Glomerular visceral epithelial cell (primary cell): ENCODE data around the gene CD96.
"Not testable (repeated sequence)": the region's sequence is repeated elsewhere in the genome, so short reads cannot be mapped to it uniquely, and the experiment has no call there.

Experiments
- DNase-seq: peaks from one replicate; pipeline ENCODE4 v3.0.0-alpha.2; 2016; ENCODE audit errors: extremely low spot score

CD96 gene

DNA sequence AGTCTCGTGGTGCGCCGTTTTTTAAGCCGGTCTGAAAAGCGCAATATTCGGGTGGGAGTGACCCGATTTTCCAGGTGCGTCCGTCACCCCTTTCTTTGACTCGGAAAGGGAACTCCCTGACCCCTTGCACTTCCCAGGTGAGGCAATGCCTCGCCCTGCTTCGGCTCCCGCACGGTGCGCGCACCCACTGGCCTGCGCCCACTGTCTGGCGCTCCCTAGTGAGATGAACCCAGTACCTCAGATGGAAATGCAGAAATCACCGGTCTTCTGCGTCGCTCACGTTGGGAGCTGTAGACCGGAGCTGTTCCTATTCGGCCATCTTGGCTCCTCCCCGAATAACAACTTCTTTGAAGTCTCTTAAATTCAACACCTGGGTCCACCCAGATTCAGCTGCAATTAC, 19.9 kb downstream of the CD96 start:
- not testable (repeated sequence) for DNase-seq

DNA sequence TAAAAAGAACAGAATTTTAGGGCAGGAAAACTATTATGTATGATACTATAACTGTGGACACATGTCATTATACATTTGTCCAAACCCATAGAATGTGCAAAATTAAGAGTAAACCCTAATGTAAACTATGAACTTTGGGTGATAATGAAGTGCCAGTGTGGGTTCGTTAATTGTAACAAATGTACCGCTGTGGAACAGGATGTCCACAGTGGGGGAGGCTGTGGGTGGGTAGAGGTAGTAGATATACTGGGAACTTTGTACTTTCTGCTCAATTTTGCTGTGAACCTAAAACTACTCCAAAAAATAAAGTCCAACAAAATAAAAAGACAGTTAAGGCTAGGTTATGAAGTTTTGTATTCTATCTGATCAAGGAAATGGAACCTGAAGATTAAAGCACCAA, 24.8 kb downstream of the CD96 start:
- no peak for DNase-seq

DNA sequence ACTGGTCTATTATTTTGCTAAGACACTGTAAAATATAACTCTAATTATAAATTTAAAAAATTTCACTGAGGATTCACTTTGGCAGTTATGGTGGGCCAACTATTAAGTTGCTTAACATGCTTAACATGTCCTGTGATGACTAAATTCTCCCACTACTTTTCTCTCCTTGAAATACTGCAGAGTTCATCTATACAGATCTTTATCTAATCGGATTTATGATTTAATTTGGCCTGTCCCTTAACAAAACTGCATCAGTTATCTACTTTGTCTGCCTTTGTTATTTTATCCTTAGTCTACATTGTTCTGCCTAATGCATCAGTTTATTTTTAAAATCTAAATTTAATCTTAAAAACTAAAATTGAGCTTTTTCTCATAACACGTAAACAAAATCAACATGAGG, 26.4 kb downstream of the CD96 start:
- DNase-seq = no peak

DNA sequence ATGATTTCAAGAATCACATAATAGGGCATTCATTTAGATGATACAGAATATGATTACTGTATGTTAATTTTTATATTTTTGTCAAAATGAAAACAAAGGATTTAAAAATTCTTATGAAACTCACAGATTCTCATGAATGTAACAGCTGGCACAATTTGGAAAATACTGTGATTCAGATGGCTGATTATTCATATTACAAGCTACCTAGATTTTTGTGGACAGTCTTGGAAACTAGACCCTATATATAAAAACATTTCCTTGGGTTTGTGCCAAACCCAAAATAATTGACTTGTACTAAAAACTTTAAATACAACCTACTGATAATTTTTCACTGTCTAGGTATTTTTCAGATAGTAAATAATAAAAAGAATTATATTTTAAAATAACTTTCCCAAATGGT, 26.9 kb downstream of the CD96 start:
- DNase-seq = no peak

DNA sequence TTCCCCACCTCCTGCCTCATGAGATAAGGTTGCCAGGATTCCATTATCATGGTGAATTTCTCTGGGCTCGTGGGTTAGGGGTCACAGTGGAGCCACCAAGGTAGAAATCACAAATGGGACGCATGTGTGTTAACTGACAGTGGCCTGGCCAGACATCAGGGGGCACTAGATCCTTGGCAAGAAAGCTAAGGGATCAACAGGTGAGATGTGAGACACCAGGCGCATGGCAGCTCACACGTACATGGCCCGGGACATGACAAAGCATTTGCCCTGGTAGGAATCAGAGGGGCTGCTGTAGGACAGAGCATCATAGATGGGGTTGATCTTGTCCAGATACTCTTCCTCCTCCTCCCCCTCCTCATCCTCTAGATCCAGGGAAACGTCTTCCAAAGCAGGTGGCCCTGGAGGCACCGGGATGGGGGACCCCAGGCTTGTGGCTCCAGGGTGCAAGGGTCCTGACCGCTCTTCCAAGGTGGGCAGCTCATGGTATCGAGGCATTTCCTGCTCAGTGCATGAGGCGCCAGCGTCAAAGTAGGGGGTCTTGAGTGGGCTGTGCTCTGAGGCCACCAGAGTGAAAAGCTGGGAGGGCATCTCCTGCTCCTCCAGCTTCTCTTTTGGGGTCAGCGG, 28.5 kb downstream of the CD96 start:
- no peak for DNase-seq

DNA sequence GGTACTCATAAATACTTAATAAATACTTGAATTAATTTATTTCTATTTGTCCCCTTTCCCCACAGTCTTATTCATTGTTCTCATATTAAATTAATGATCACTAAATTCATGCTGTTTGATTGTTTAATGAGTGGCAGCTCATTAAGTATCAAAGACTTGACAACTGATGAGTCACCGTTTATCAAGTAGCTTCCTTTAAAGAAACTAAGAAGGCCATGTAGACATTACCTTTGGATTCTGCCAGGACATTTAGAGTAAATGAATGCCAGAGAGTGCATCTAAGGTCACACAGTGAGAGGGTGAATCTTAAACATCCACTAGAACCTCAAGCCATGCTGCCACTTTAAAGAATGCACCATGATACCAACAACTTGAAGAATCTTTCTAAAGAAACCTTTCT, 29.3 kb downstream of the CD96 start:
- DNase-seq = no peak

DNA sequence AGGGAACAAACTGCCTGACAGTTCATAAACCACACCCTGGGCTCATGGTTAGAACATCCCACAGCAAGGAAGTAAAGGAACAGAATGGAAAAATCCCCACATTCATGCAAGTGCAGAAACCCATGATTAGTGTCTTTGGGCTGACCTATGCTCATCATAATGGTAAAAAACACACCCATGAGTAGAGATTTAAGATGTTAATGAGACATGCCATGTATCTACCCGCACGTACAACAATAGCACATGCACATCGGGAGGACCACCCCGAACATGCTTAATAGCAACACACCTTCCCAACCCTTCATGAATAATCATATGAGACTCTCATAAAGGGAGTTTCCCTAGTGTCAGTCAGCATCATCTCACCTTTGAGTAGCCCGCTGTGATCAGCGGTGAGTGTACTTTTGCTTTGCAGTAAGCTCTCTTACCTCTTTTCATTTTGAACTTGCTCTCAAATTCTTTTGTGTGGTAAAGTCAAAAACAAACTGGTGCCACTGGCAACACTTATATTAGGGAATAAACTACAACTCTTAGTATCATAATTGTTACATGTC, 30.0 kb downstream of the CD96 start:
- no peak for DNase-seq

DNA sequence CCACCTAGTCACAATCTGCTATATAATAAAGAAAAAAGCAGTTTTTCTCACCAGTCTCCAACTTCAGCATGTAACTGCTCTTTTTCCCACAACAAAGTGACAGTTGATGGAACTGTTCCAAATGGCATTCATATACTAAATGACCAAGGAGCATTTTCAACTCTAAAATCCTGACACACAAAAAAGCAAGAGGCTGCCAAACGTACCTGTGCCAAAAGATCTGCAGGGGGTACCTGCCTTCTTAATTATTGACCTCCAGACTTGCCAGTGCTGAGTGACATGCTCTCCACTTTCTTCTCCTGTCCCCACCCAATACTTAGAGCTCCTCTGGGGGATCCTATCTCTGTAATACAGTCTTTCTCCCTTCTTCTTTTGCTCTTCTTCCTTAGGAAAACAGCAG, 35.1 kb downstream of the CD96 start:
- DNase-seq = no peak

DNA sequence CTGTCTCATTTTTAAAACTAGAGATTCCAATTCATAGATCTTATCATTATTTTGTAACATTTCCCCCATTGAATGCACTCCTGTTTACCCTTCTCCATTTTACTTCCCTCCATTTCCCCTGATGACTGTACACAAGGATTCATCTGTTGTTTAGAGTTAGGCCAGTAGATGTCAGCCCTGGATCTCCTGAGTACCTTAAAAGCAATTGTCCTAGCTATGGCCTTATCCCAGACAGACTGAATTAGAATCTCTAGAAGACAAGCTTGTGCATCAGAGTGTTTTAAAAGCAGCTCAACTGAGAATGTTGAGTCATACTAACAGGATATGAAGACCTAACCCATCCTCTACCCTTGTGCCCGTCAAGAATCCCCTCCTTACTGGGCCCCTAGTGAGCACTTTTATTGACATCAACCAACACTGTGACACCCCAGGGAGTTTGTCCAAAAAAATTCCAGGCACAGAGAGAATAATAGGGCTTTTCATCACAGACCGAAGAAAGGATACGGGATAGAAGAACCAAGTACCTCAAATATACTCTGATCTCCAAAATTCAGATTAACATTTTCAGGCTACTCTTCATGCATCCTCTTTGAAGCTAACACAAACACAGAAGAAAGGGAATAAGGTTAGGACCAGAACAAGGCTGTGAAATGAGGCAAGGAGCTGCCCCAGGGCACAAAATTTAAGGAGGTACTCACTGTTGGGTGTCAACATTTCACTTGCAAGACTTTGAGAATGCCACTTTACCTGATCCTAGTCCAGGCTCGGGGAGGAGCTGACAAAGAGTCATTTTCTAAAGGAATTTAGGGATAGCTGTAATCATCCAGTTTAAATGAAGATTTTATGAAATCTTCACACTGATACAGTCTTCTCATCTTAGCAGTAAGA, 36.0 kb downstream of the CD96 start:
- DNase-seq = peak; percentile 80

DNA sequence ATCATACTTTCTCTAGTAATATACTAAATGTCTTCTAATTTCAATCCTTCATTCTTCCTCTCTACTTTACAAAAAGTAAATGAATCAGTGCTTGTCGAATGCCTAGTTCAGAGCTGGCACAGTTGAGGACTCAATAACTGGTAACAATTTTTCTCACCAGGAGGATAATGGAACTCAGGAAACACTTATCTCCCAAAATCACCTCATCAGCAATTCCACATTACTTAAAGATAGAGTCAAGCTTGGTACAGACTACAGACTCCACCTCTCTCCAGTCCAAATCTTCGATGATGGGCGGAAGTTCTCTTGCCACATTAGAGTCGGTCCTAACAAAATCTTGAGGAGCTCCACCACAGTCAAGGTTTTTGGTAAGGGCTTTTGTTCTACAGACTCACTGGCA, 36.9 kb downstream of the CD96 start:
- no peak for DNase-seq

DNA sequence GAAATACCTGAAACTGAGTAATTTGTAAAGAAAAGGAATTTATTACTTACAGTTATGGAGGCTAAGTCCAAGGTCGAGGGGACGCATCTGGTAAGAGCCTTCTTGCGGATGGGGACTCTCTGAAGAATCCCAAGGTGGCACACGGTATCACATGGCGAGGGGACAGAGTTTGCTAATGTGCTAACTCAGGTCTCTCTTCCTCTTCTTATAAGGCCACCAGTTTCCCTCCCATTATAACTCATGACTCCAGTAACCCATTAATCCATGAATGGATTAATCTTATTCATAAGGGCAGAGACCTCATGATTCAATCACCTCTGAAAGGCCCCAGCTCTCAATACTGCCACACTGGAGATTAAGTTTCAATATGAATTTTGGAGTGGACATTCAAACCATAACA, 37.5 kb downstream of the CD96 start:
- DNase-seq = no peak

DNA sequence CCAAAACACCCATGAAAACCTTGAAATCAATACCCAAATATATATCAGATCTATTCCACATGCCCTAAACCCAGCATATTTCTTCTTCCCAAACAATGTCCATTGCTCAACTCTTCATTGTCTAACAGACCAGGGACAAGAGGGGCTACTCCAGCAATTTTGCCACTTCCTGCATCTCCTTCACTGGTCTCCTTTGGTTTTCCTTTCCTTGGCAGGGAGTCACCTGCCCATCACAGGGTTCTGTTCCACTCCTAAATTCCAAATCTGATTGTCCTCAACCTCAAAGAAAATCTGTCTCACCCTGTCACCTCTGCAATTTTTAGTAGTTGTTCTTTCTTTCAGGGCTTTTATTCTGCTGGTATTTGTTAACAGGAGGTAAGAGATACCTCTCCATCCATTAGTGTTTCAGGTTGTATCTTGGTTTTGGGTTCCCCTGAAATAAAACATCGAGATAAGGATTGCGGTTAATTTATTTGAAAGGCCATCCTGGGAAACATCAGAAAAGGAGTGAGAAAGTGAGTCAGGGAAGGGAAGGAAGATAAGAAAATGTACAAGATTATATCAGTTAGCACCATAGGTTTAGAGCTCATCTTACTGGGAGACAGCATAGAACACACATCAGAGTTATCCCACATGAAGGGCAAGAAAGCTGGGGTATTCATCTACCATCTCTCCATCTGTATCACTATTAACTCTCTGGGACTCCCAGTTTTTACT, 39.6 kb downstream of the CD96 start:
- no peak for DNase-seq

DNA sequence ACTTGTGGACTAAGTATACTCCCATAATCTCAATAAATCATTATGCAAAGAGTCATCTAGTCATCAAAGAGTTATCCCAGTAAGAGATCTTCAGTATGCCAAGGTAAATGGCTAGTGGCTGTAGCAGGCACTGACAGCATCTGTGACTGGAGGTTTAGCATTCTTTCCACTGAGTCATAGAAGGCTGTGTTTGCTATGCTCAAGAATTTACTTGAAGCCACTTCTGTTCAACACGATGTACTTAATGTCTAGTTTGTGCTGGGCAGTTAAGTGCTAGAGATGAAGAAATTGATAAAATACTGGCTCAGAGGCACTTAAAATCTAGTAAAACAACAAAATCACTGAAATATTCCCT, 40.1 kb downstream of the CD96 start:
- peak; percentile 80 for DNase-seq

DNA sequence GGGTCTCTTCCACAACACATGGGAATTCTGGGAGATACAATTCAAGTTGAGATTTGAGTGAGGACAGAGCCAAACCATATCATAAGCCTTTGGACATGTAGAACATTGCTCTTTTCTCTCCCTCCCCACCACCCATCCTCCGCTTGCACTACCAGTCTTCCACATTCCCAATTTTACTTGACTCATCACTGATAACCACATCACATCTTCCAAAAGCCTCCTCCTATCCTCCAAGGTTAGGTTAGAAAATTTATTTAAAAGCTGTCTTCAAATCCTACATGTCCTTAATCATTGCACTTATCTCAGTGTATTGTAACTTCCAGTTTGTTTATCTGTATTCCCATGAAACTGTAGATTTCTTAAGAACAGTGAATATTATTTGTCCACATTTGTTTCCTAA, 42.7 kb downstream of the CD96 start:
- DNase-seq = no peak

DNA sequence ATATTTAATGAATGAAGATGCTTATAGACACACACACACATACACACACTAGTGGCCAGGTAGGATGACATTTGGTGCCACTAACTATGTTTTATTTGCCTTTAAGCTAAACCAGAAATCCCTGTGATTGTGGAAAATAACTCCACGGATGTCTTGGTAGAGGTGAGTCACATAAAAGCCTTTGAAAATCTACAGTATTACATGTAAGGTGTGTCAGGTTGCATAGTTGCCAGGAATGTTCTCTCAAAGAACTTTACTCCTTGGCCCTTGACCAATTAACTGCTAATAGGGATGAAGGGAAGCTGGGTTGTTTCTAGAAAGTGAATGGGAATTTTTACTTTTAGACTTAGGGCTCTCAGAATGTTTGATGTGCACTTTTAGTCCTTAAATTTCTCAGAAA, 43.2 kb downstream of the CD96 start:
- DNase-seq = peak; percentile 46

DNA sequence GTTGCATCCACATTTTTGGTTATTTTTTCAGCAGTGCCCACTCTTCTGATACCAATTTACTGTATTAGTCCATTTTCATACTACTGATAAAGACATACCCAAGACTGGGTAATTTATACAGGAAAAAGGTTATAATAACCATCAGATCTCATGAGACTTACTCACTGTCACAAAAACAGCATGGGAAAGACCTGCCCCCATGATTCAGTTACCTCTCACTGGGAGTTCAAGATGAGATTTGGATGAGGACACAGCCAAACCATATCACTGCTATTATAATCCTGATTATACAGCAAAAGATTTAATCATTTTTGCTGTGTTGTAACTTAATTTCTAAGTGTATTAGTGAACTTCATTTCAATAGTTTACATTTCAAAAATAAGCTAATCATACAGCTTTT, 46.5 kb downstream of the CD96 start:
- DNase-seq = no peak

DNA sequence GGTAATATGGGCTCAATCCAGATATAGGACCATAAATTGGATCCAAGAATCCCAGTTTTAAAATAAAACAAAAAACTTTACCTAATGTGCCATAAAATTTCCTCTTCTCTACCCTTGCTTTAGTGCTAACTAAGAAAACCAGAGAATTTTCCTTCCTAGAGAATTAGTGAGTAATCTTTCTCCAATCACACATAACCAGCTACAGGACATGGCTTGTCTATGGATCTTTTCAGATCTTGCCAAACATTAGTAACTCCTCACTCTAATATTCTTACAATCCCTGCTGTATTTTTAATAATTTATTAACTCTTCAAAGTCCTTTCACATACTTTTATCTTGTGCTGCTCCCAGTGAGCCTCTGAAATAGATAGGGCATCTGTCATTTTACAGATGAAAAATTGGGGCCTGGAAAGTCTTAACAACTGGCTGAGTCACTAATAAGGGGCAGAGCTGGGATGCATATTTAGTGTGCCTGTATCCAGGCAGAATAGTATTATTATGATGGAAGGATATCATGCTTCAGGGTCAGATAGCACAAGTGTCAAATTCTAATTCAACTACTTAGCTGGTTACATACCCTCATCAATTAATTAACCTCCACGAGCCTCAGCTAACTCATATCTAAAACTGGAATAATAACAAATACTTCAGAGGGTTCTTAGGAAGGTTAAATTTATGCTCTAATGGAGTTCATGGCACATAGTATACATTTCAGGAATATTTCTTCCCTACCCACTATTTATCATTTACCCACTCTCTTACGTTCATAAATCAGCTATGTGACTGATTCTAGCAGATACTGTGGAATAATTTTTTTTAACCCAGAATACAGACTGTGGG, 47.5 kb downstream of the CD96 start:
- DNase-seq = peak; percentile 28

DNA sequence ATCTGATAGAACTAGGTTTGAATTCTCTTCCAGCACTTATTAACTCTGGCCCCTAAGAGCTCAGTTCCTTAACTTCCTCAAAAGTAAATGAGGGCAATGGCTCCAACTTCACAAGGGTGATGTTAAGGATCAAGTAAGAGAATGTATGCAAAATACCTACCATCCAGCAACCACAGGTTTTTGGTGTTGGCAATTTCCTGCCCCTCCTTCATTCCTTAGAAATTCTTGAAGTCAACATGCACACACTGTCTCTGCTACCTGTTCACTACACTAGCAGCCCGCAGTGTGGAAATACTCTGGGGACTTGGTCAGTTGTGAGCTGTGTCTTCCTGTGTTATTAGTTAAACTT, 48.1 kb downstream of the CD96 start:
- DNase-seq = peak; percentile 51

DNA sequence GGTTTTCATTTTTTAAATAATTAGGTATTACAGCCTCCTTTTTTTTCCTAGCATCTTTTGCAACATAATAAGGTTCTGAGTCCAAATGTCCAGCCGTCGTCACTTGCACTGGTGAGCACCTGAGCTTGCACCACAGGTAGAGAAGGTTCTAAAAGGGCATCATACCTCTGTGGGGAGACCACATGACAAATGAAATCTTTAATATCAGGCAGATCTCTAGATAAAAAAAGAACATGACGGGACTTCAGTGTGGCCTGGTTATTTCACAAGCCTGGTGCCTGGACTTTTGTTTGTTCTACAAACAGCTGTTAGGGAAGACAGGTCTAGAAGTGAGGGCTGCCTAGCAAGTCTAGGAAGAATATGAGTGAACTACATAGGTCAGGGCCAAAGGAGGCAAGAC, 49.6 kb downstream of the CD96 start:
- no peak for DNase-seq

DNA sequence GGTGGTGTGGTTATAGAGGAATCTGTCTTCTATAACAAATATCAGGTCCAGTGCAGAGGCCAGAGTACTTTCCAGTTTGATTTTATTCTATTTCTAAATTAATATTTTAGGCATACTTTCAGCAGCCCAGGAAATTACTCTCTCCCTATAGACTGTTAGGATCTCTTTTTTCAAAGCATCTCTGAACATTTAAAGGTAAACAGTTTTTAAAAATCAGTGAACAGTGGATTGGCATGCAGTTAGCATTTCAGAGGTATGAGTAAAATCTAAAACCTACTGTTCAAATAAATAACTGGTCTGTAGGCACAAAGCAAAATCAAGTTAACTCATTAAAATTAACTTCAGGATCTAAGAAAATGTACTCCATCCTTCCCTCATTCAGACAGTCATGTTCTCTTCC, 50.1 kb downstream of the CD96 start:
- no peak for DNase-seq

DNA sequence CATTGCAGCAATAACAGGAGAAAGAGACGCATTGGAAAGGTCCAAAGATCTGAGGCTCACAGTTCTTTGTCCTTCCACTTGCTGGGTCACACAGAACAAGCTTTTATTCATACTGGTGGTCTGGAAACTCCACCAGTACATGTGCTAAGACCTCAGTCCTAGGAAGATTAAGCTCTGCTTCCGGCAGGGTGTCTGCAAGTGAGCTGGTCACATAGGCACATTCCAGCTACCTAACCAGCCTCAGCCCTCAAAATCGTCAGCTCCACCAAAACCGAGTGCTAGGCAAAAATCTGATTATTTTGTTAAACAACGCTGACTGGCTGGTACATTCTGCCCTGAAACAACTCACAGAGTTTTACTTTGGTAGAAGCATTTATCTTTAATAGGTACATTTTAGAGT, 50.9 kb downstream of the CD96 start:
- DNase-seq = peak; percentile 85

DNA sequence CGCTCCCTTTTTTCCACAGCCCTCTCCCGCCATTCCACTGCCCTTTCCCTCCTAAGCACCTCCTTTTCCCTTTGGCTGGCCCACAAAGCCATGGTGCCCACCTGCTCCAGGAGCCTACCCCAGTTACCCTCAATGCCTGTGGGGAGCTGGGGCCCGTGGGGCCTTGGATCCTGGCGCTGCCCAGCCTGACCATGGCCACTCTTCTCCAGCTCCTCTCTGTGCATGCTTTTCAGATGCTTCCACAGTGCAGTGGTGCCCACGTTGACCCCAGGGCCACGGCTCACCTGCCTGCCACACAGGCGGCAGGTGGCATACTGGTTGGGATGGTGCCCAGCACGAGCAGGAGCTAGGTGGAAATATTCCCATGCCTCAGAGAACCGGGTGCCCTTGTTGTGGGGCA, 51.7 kb downstream of the CD96 start:
- DNase-seq = no peak
